ENCODE results near the gene FNIP1. TPM values are rescaled to one million over a fixed set of nuclear protein-coding genes. Genes with fewer than 3 reads are reported as not detected.

The FNIP1 gene
- polyA plus RNA-seq, 1 donor from 2014 or later: 18.1 TPM

DNA sequence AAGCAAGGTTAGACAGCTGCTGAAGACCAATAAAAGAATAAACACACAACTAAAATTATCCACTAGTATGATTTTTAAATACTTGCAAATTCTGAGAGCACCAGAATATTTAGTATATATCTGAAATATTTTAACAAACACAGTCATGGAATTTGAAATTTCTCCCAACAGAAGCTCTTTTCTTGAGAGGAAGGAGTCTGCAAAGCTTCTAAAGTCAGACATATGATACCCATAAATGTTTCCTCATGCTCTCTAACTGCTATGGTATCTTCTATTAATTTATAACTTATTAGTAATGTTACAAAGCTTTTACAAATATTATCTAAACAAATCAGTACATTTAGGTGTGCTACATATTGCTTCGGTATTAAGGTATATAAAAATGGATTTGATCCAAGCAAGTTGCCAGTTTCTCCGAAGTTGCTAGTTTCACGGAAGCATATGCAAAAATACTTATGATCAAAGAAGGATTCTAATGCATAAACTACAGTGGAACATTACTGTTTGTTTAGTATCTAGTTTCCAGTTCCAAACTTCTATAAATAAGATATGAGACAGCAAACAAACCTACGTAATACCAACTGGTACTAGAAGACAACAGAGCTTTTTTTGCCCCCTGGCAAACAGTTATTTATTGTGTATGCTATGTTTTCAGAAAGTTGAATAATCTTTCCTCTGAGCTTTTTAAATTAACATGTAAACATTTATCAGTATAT is 22.0 kb downstream of the FNIP1 start:
- Histone ChIP-seq H3K4me3 (ENCODE audit: low read length) (no peak overlapping the region), H4K20me1 (ENCODE audit: insufficient read depth) (no peaks in the 10 kb centered on the region), H3K79me2 (replicated peaks; ENCODE audit: insufficient read depth, low read length) (peaks cover 23% of the 10 kb centered on the region), H3K4me2 (ENCODE audit: low read length) (no peak overlapping the region), H3K9me2 (ENCODE audit: insufficient read depth, low read length) (no peaks in the 10 kb centered on the region), H3K36me3 (ENCODE audit: insufficient read depth, low read length) (no peaks in the 10 kb centered on the region), H3K27me3 (ENCODE audit: insufficient read depth, low read depth, low read length) (no peaks in the 10 kb centered on the region), H3K27ac (ENCODE audit: low read length) (no peak overlapping the region), H2AFZ (ENCODE audit: low read depth, low read length) (no peak overlapping the region), H3K9me3 (ENCODE audit: low read length) (no peaks in the 10 kb centered on the region), H3K9ac (ENCODE audit: low read length) (no peak overlapping the region), H3F3A (ENCODE audit: insufficient read depth, low read length, poor library complexity, severe bottlenecking) (no peaks in the 10 kb centered on the region)
- TF ChIP-seq, protein P1, sequence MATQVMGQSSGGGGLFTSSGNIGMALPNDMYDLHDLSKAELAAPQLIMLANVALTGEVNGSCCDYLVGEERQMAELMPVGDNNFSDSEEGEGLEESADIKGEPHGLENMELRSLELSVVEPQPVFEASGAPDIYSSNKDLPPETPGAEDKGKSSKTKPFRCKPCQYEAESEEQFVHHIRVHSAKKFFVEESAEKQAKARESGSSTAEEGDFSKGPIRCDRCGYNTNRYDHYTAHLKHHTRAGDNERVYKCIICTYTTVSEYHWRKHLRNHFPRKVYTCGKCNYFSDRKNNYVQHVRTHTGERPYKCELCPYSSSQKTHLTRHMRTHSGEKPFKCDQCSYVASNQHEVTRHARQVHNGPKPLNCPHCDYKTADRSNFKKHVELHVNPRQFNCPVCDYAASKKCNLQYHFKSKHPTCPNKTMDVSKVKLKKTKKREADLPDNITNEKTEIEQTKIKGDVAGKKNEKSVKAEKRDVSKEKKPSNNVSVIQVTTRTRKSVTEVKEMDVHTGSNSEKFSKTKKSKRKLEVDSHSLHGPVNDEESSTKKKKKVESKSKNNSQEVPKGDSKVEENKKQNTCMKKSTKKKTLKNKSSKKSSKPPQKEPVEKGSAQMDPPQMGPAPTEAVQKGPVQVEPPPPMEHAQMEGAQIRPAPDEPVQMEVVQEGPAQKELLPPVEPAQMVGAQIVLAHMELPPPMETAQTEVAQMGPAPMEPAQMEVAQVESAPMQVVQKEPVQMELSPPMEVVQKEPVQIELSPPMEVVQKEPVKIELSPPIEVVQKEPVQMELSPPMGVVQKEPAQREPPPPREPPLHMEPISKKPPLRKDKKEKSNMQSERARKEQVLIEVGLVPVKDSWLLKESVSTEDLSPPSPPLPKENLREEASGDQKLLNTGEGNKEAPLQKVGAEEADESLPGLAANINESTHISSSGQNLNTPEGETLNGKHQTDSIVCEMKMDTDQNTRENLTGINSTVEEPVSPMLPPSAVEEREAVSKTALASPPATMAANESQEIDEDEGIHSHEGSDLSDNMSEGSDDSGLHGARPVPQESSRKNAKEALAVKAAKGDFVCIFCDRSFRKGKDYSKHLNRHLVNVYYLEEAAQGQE (IDR thresholded peaks at IDR 0.05; ENCODE audit: borderline replicate concordance): no peak
- TF ChIP-seq EZH2 (IDR thresholded peaks at IDR 0.05; ENCODE audit: borderline replicate concordance, insufficient read depth, low read length, poor library complexity, severe bottlenecking): no peak

GRCh38 chr5:131773805-131774204 is 23.0 kb downstream of the FNIP1 start:
- Histone ChIP-seq H3K9ac (ENCODE audit: low read length) (no peak overlapping the region), H3K79me2 (replicated peaks; ENCODE audit: insufficient read depth, low read length) (peaks cover 24% of the 10 kb centered on the region), H4K20me1 (ENCODE audit: insufficient read depth) (no peaks in the 10 kb centered on the region), H3K27me3 (ENCODE audit: insufficient read depth, low read depth, low read length) (no peaks in the 10 kb centered on the region), H2AFZ (ENCODE audit: low read depth, low read length) (no peak overlapping the region), H3K9me2 (ENCODE audit: insufficient read depth, low read length) (no peaks in the 10 kb centered on the region), H3K9me3 (ENCODE audit: low read length) (no peaks in the 10 kb centered on the region), H3K36me3 (ENCODE audit: insufficient read depth, low read length) (no peaks in the 10 kb centered on the region), H3K27ac (ENCODE audit: low read length) (no peak overlapping the region), H3K4me2 (ENCODE audit: low read length) (no peak overlapping the region), H3K4me3 (ENCODE audit: low read length) (no peak overlapping the region), H3F3A (ENCODE audit: insufficient read depth, low read length, poor library complexity, severe bottlenecking) (no peaks in the 10 kb centered on the region)
- TF ChIP-seq RAD21 (conservative IDR thresholded peaks at IDR 0.05): no peak
- no peak for TF ChIP-seq EZH2 (IDR thresholded peaks at IDR 0.05; ENCODE audit: borderline replicate concordance, insufficient read depth, low read length, poor library complexity, severe bottlenecking)
- TF ChIP-seq, protein P1 (IDR thresholded peaks at IDR 0.05; ENCODE audit: borderline replicate concordance): no peak
- TF ChIP-seq POLR2AphosphoS5 (IDR thresholded peaks at IDR 0.05): no peak
- no peak for TF ChIP-seq CTCF (IDR thresholded peaks at IDR 0.05; ENCODE audit: poor library complexity, severe bottlenecking)
- TF ChIP-seq MXI1 (conservative IDR thresholded peaks at IDR 0.05; ENCODE audit: poor library complexity, severe bottlenecking): no peak
- no peak for TF ChIP-seq TAF1 (IDR thresholded peaks at IDR 0.05; ENCODE audit: low read depth)
- TF ChIP-seq SMC3 (conservative IDR thresholded peaks at IDR 0.05; ENCODE audit: poor library complexity): no peak
- no peak for TF ChIP-seq EP300 (conservative IDR thresholded peaks at IDR 0.05; ENCODE audit: poor library complexity, severe bottlenecking)

Measured in neural cell (in vitro differentiated cells).